Pancreas (tissue), 10 donors: ENCODE measurements around the gene RPS16. TPM values are rescaled to one million over a fixed set of nuclear protein-coding genes. Genes with fewer than 3 reads are reported as not detected.

ENCODE experiments used
- ATAC-seq, 4 donors: fragments of 200-7000 bp; cut with Tn5 transposase; one replicate each; pipeline versions ENCODE4 v1.8.0 to v1.9.1; 2020; ENCODE audit warnings: mild to moderate bottlenecking in 4 of 4, moderate library complexity in 4 of 4
- DNase-seq, 6 donors: peaks; one replicate each; pipeline ENCODE4 v3.0.0-alpha.2; 2020
- FAIRE-seq: peaks from 2 replicates; lab custom pipeline; 2012; peaks lifted over from hg19 to GRCh38; lab: Jason Lieb, UNC
- H3K27ac ChIP-seq, 4 donors: fragments of 200-600 bp; sonication (generic); 1 replicate in 3 of 4; 2 replicates in 1 of 4; pipeline versions ENCODE4 v1.5.0 to v1.8.0; 2020
- H3K27me3 ChIP-seq, 4 donors: fragments of 200-600 bp; one replicate each; pipeline ENCODE4 v1.8.0; 2021
- H3K36me3 ChIP-seq, 3 donors: fragments of 200-600 bp; sonication (generic) in 1 of 3; one replicate each; pipeline versions ENCODE4 v1.5.0 to v1.8.0; 2020 to 2021
- H3K4me1 ChIP-seq, 3 donors: fragments of 200-600 bp; one replicate each; pipeline ENCODE4 v1.8.0; 2021
- H3K4me3 ChIP-seq, 4 donors: fragments of 200-600 bp; sonication (generic) in 2 of 4; one replicate each; pipeline versions ENCODE4 v1.5.0 to v1.8.0; 2020 to 2021
- H3K9me3 ChIP-seq, 4 donors: fragments of 200-600 bp; one replicate each; pipeline ENCODE4 v1.8.0; 2021
- CTCF ChIP-seq, 4 donors: fragments of 200-600 bp; sonication (generic) in 3 of 4; IDR thresholded peaks; one replicate each; pipeline versions ENCODE4 v1.5.0 to v1.8.0; 2021; ENCODE audit warnings: antibody characterized with exemption in 4 of 4
- WGBS, 2 donors: extraction: QIAGEN DNeasy Blood & Tissue Kit; methylation state at CpG; one replicate each; pipeline ENCODE4 v1.1.7; 2013; 5-methylcytosine and 5-hydroxymethylcytosine counted together
- intact Hi-C, 3 donors: fragments of 100-400 bp; cut with DNase I; formaldehyde crosslinking; loops; one replicate each; pipeline versions ENCODE4 v1.11.1 to v1.14.2; 2022
- polyA plus RNA-seq, 2 donors: library from polyadenylated mRNA; stranded (reverse); fragments of 200-250 nt; gene quantifications; one replicate each; pipeline ENCODE4 v1.2.3, GENCODE V29; 2013
- total RNA-seq, 6 donors: library from RNA; stranded (reverse); fragmentation: NEBNext Ultra II Directional in 4 of 6; extraction: Animal tissue kit (Norgen Biotek cat#: 25700) in 4 of 6; gene quantifications; one replicate each; pipeline versions ENCODE4 v1.2.1 to v1.2.4, GENCODE V29; 2021 to 2023
- donor health status: healthy with polysubstance abuse.
- donor health status: DM: no; HTN: no; CAD: no; lungs with moderate emphysema.
- donor health status: DM: no; HTN: no; CAD: no.
- donor health status: control.
- donor health status: control.
- donor health status: Bipolar disorder and iron deficiency.
- donor health status: DM: yes; HTN: yes; CAD: no.
- donor health status: DM: no; HTN: no; CAD: no.
- donor health status: DM: no; HTN: no; CAD: no.
- donor health status: DM: yes; HTN: yes; CAD: no.

RPS16 gene
- total and polyA plus RNA-seq, 8 donors: 920 to 1,759 (median 1,249) TPM

- FAIRE-seq (no peak), ATAC-seq (no peak), DNase-seq (no peak)
- Histone ChIP-seq H3K36me3 (no peaks in the 10 kb centered on the region), H3K27me3 (no peaks in the 10 kb centered on the region), H3K4me3 (no peak overlapping the region), H3K4me1 (no peaks in the 10 kb centered on the region), H3K27ac (no peak overlapping the region), H3K9me3 (no peaks in the 10 kb centered on the region)
- intact Hi-C loops: no loop called here
- no peak for TF ChIP-seq CTCF (IDR thresholded peaks at IDR 0.05)
- 85 to 93% methylated on average over 5 of the region's 5 CpGs for WGBS, 2 donors
Observed at GRCh38 chr19:39422020-39422419, 13.7 kb downstream of the RPS16 start.

- Histone ChIP-seq H3K4me1 (no peaks in the 10 kb centered on the region), H3K9me3 (no peaks in the 10 kb centered on the region), H3K27me3 (no peaks in the 10 kb centered on the region), H3K4me3 (no peak overlapping the region), H3K27ac (no peak overlapping the region), H3K36me3 (no peaks in the 10 kb centered on the region)
- no peak for ATAC-seq
- DNase-seq: no peak
- no peak for FAIRE-seq
- no peak for TF ChIP-seq CTCF (IDR thresholded peaks at IDR 0.05)
- WGBS, 2 donors: 78 to 86% methylated on average over 15 of the region's 15 CpGs
- intact Hi-C loops: no loop called here
Observed at GRCh38 chr19:39420769-39421168, 15.0 kb downstream of the RPS16 start.

GRCh38 chr19:39419003-39419402, 16.7 kb downstream of the RPS16 start:
- no peaks in the 10 kb centered on the region for H3K9me3 ChIP-seq
- no peak for FAIRE-seq
- no peak overlapping the region for H3K27ac ChIP-seq
- H3K36me3 ChIP-seq: no peaks in the 10 kb centered on the region
- no peak for TF ChIP-seq CTCF (IDR thresholded peaks at IDR 0.05)
- H3K4me1 ChIP-seq: no peaks in the 10 kb centered on the region
- 82 to 90% methylated on average over 9 of the region's 9 CpGs for WGBS, 2 donors
- DNase-seq: no peak
- no peaks in the 10 kb centered on the region for H3K27me3 ChIP-seq
- intact Hi-C loops: no loop called here
- H3K4me3 ChIP-seq: no peak overlapping the region
- ATAC-seq: no peak

- ATAC-seq: no peak
Observed at GRCh38 chr19:39417463-39418181, 18.1 kb downstream of the RPS16 start.

More at GRCh38 chr19:39417463-39418181, 18.1 kb downstream of the RPS16 start:
- Histone ChIP-seq H3K4me3 (no peak overlapping the region), H3K27ac (no peak overlapping the region), H3K9me3 (no peaks in the 10 kb centered on the region), H3K36me3 (no peaks in the 10 kb centered on the region), H3K27me3 (no peaks in the 10 kb centered on the region), H3K4me1 (no peaks in the 10 kb centered on the region)
- FAIRE-seq: no peak
- intact Hi-C loops: no loop called here
- no peak for DNase-seq
- no peak for TF ChIP-seq CTCF (IDR thresholded peaks at IDR 0.05)
- 86 to 91% methylated on average over 30 of the region's 30 CpGs for WGBS, 2 donors
